WERI-Rb-1 (cell line): ENCODE data around the gene GMEB2.

Experiments
- DNase-seq: peaks from one replicate; pipeline ENCODE4 v3.0.0-alpha.2; 2020
- H3K27ac ChIP-seq: fragments of 250-450 bp; sonication (Bioruptor Pico); 2 replicates; pipeline ENCODE4 v1.5.1; 2020; ENCODE audit warnings: mild to moderate bottlenecking, moderate library complexity
- H3K27me3 ChIP-seq: fragments of 250-450 bp; sonication (Bioruptor Pico); 2 replicates; pipeline ENCODE4 v1.5.1; 2021; ENCODE audit warnings: mild to moderate bottlenecking, low read depth, moderate library complexity; ENCODE audit not compliant: insufficient read depth, severe bottlenecking
- H3K36me3 ChIP-seq: fragments of 250-450 bp; sonication (Bioruptor Pico); 2 replicates; pipeline ENCODE4 v1.5.1; 2020; ENCODE audit warnings: mild to moderate bottlenecking, moderate library complexity
- H3K4me3 ChIP-seq: 2 replicates; pipeline ENCODE4 v1.5.1; 2011; ENCODE audit warnings: low read depth, mild to moderate bottlenecking, control low read depth, low read length
- H3K9me3 ChIP-seq: fragments of 250-450 bp; sonication (Bioruptor Pico); 2 replicates; pipeline ENCODE4 v1.5.1; 2021; ENCODE audit warnings: mild to moderate bottlenecking, moderate library complexity; ENCODE audit not compliant: severe bottlenecking
- TF ChIP-seq, protein P1 (sequence below): IDR thresholded peaks from 2 replicates; pipeline ENCODE4 v1.5.1; 2011; ENCODE audit warnings: low read depth, mild to moderate bottlenecking, control low read depth, inconsistent platforms, low read length

The GMEB2 gene

GRCh38 chr20:63539441-63540370 is 87.2 kb downstream of the GMEB2 start:
- H3K27me3 ChIP-seq: no peaks in the 10 kb centered on the region
- H3K36me3 ChIP-seq: no peaks in the 10 kb centered on the region
- no peaks in the 10 kb centered on the region for H3K9me3 ChIP-seq
- peak overlapping the region; percentile 26 for H3K27ac ChIP-seq
- H3K4me3 ChIP-seq: no peak overlapping the region
- no peak for DNase-seq
- TF ChIP-seq, protein P1, sequence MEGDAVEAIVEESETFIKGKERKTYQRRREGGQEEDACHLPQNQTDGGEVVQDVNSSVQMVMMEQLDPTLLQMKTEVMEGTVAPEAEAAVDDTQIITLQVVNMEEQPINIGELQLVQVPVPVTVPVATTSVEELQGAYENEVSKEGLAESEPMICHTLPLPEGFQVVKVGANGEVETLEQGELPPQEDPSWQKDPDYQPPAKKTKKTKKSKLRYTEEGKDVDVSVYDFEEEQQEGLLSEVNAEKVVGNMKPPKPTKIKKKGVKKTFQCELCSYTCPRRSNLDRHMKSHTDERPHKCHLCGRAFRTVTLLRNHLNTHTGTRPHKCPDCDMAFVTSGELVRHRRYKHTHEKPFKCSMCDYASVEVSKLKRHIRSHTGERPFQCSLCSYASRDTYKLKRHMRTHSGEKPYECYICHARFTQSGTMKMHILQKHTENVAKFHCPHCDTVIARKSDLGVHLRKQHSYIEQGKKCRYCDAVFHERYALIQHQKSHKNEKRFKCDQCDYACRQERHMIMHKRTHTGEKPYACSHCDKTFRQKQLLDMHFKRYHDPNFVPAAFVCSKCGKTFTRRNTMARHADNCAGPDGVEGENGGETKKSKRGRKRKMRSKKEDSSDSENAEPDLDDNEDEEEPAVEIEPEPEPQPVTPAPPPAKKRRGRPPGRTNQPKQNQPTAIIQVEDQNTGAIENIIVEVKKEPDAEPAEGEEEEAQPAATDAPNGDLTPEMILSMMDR: no peak

- Histone ChIP-seq H3K4me3 (no peak overlapping the region), H3K36me3 (no peaks in the 10 kb centered on the region), H3K27me3 (no peaks in the 10 kb centered on the region), H3K27ac (peak overlapping the region; percentile 26), H3K9me3 (no peaks in the 10 kb centered on the region)
- DNase-seq: no peak
- TF ChIP-seq, protein P1: no peak
These were observed 87.8 kb downstream of the GMEB2 start for GRCh38 chr20:63539092-63539430.

GRCh38 chr20:63538204-63539091 is 88.5 kb downstream of the GMEB2 start:
- DNase-seq: peak; percentile 80
- TF ChIP-seq, protein P1: peak; percentile 33; the same call in 1 of the 2 replicates
- Histone ChIP-seq H3K9me3 (no peaks in the 10 kb centered on the region), H3K36me3 (no peaks in the 10 kb centered on the region), H3K27ac (peak overlapping the region; percentile 49), H3K4me3 (peak overlapping the region; percentile 25), H3K27me3 (no peaks in the 10 kb centered on the region)
